Colonic mucosa (tissue), 4 donors: ENCODE measurements around the gene ARHGAP26. TPM values are rescaled to one million over a fixed set of nuclear protein-coding genes. Genes with fewer than 3 reads are reported as not detected.
A peak's percentile ranks its signal among the peaks of the same experiment; 100 is the strongest.

Source experiments
- DNase-seq: peaks from one replicate; pipeline ENCODE4 v3.0.0-alpha.2; 2020
- H3K27ac ChIP-seq: fragments of 200-600 bp; one replicate; pipeline ENCODE4 v1.8.0; 2021
- H3K27me3 ChIP-seq: fragments of 200-600 bp; one replicate; pipeline ENCODE4 v1.8.0; 2021
- H3K36me3 ChIP-seq: fragments of 200-600 bp; one replicate; pipeline ENCODE4 v1.8.0; 2021
- H3K4me1 ChIP-seq: fragments of 200-600 bp; one replicate; pipeline ENCODE4 v1.8.0; 2021; ENCODE audit warnings: mild to moderate bottlenecking
- H3K4me3 ChIP-seq: fragments of 200-600 bp; one replicate; pipeline ENCODE4 v1.8.0; 2021
- H3K9ac ChIP-seq, 2 donors: one replicate each; pipeline ENCODE4 v1.7.0; 2013; ENCODE audit warnings: control low read depth in 2 of 2, low read depth in 2 of 2, low read length in 2 of 2
- H3K9me3 ChIP-seq: fragments of 200-600 bp; one replicate; pipeline ENCODE4 v1.8.0; 2021
- CTCF ChIP-seq: fragments of 200-600 bp; IDR thresholded peaks from one replicate; pipeline ENCODE4 v1.8.0; 2022; ENCODE audit warnings: antibody characterized with exemption, mild to moderate bottlenecking
- intact Hi-C: fragments of 100-400 bp; cut with DNase I; formaldehyde crosslinking; loops from one replicate; pipeline ENCODE4 v1.14.1; 2022
- total RNA-seq, 2 donors: library from RNA; stranded (reverse); fragmentation: NEBNext Ultra II Directional in 1 of 2; extraction: Animal tissue kit (Norgen Biotek cat#: 25700) in 1 of 2; gene quantifications; one replicate each; pipeline ENCODE4 v1.2.1, GENCODE V29; 2021
- donor health status: healthy.
- donor health status: DM: no; HTN: no; CAD: no.
- donor health status: DM: no; HTN: no; CAD: no.

The ARHGAP26 gene
- total RNA-seq, 2 donors from 2014 or later: 59.1 to 74.0 TPM

- no peaks in the 10 kb centered on the region for H3K9me3 ChIP-seq
- no peak overlapping the region for H3K27ac ChIP-seq
- H3K9ac ChIP-seq: no peak overlapping the region
- intact Hi-C loops: no loop called here
- no peak for TF ChIP-seq CTCF
- H3K4me1 ChIP-seq: no peaks in the 10 kb centered on the region
- H3K36me3 ChIP-seq: no peaks in the 10 kb centered on the region
- H3K27me3 ChIP-seq: no peaks in the 10 kb centered on the region
- DNase-seq: peak; percentile 49
- no peak overlapping the region for H3K4me3 ChIP-seq
Measured at GRCh38 chr5:143166661-143167420, 396.7 kb downstream of the ARHGAP26 start.

GRCh38 chr5:143168171-143168741, 398.1 kb downstream of the ARHGAP26 start:
- Histone ChIP-seq H3K36me3 (no peaks in the 10 kb centered on the region), H3K27ac (no peak overlapping the region), H3K27me3 (no peaks in the 10 kb centered on the region), H3K4me1 (no peaks in the 10 kb centered on the region), H3K9me3 (no peaks in the 10 kb centered on the region), H3K4me3 (no peak overlapping the region), H3K9ac (no peak overlapping the region)
- intact Hi-C loops: no loop called here
- DNase-seq: no peak
- TF ChIP-seq CTCF: no peak

- H3K27me3 ChIP-seq: no peaks in the 10 kb centered on the region
- H3K36me3 ChIP-seq: no peaks in the 10 kb centered on the region
- no peaks in the 10 kb centered on the region for H3K4me1 ChIP-seq
- no peak overlapping the region for H3K4me3 ChIP-seq
- no peak overlapping the region for H3K27ac ChIP-seq
- TF ChIP-seq CTCF: no peak
- intact Hi-C loops: no loop called here
- H3K9me3 ChIP-seq: no peaks in the 10 kb centered on the region
- no peak for DNase-seq
- no peak overlapping the region for H3K9ac ChIP-seq
Measured at GRCh38 chr5:143168921-143169810, 399.0 kb downstream of the ARHGAP26 start.

- H3K36me3 ChIP-seq: no peaks in the 10 kb centered on the region
- no peaks in the 10 kb centered on the region for H3K9me3 ChIP-seq
Measured at GRCh38 chr5:143170104-143170503, 399.9 kb downstream of the ARHGAP26 start.

More at GRCh38 chr5:143170104-143170503, 399.9 kb downstream of the ARHGAP26 start:
- no peak for TF ChIP-seq CTCF
- no peak for DNase-seq
- Histone ChIP-seq H3K4me3 (no peak overlapping the region), H3K27ac (no peak overlapping the region), H3K4me1 (no peaks in the 10 kb centered on the region), H3K9ac (no peak overlapping the region), H3K27me3 (no peaks in the 10 kb centered on the region)
- intact Hi-C loops: no loop called here
